ENCODE results near the gene HPCA. TPM values are rescaled to one million over a fixed set of nuclear protein-coding genes. Genes with fewer than 3 reads are reported as not detected.

Gene HPCA
- total and polyA plus RNA-seq, 2 of the 13 experiments (the other 11 are each of a cell fraction or from before 2014, with no cell fraction given) = not detected

GRCh38 chr1:32895325-32896215 is 9.3 kb downstream of the HPCA start:
- in situ Hi-C loops (cut with HindIII; ENCODE audit: extremely low pct_ligation_motif_present, low pct_unique_long_range_greater_than_20kb) (no loop called here), intact Hi-C loops (cut with micrococcal nuclease; ENCODE audit: unreplicated experiment) (no loop called here)
- POLR2A ChIA-PET = interaction anchor here (0.9 kb wide), 1 partner anchor 68 kb away, joined by 3 read pairs; no protein-coding TSS in a partner anchor
- 0 out of 2 replicates have a peak, but pooled peaks cover 2% of the 10 kb centered on the region for H4K20me1 ChIP-seq (ENCODE audit: insufficient read depth, low read length)
- H3K9me3 ChIP-seq (ENCODE audit: low read length) = no peaks in the 10 kb centered on the region
- no peaks in the 10 kb centered on the region for H3K36me3 ChIP-seq (replicated peaks in 1 of 2; ENCODE audit: control insufficient read depth in 1 of 2, insufficient read depth in 2 of 2, low read length in 2 of 2)
- no peak overlapping the region for H2AFZ ChIP-seq (ENCODE audit: low read length)
- no peak overlapping the region for H3K27ac ChIP-seq (ENCODE audit: extremely low read length, insufficient read depth, low read length)
- peaks cover 13 to 67% of the 10 kb centered on the region in 2 experiments; a peak in 4 of 5 replicates for H3K27me3 ChIP-seq (ENCODE audit: control insufficient read depth in 1 of 2, insufficient read depth in 2 of 2, low read length in 2 of 2)
- H3K4me2 ChIP-seq (ENCODE audit: low read depth, low read length) = no peak overlapping the region
- ATAC-seq (no peak), DNase-seq (ENCODE audit: low spot score) (no peak), FAIRE-seq (no peak)
- no peak overlapping the region for H3K4me3 ChIP-seq (replicated peaks in 1 of 3; ENCODE audit: insufficient read depth in 1 of 3, low read depth in 2 of 3, low read length in 3 of 3)
- no peaks in the 10 kb centered on the region for H3K79me2 ChIP-seq (ENCODE audit: insufficient read depth, low read length)
- CTCF ChIA-PET (ENCODE audit: low intra/inter-chr PET ratio, low total read pairs) = no interaction called here
- no TSS peak for BruUV-seq (replicated peaks)
- no peaks in the 10 kb centered on the region for H3K4me1 ChIP-seq (ENCODE audit: insufficient read depth, low read length)
- H3K9ac ChIP-seq (ENCODE audit: insufficient read depth, low read depth, low read length) = no peak overlapping the region
- WGBS (ENCODE audit: low lambda C conversion rate) = 54% methylated on average over 16 of the region's 26 CpGs
- no peak for TF ChIP-seq XRCC5 (optimal IDR thresholded peaks at IDR 0.05; ENCODE audit: low read length)
- no peak for TF ChIP-seq ZNF468 (CRISPR knock-in tag; IDR thresholded peaks at IDR 0.05)
- no peak for TF ChIP-seq REST (IDR thresholded peaks at IDR 0.05; ENCODE audit: borderline replicate concordance in 1 of 2, low read depth in 1 of 2, low read length in 2 of 2)
- TF ChIP-seq ZNF260 (CRISPR knock-in tag; IDR thresholded peaks at IDR 0.05; ENCODE audit: borderline replicate concordance, low read depth) = no peak
- TF ChIP-seq ASH2L (IDR thresholded peaks at IDR 0.05; ENCODE audit: insufficient read length, low read depth, low read length) = no peak
- no peak for TF ChIP-seq ZFP82 (CRISPR knock-in tag; IDR thresholded peaks at IDR 0.05; ENCODE audit: borderline replicate concordance)
- no peak for TF ChIP-seq ZBTB46 (CRISPR knock-in tag; IDR thresholded peaks at IDR 0.05; ENCODE audit: borderline replicate concordance)
- TF ChIP-seq ZEB1 (IDR thresholded peaks at IDR 0.05; ENCODE audit: insufficient replicate concordance, low read depth) = no peak
- no peak for TF ChIP-seq NFATC3 (CRISPR knock-in tag; IDR thresholded peaks at IDR 0.05)
- TF ChIP-seq ZNF567 (CRISPR knock-in tag; IDR thresholded peaks at IDR 0.05; ENCODE audit: borderline replicate concordance) = no peak
- no peak for TF ChIP-seq ESRRA (CRISPR knock-in tag; IDR thresholded peaks at IDR 0.05; ENCODE audit: low read depth)
- no peak for TF ChIP-seq MAFK (conservative IDR thresholded peaks at IDR 0.05 in 1 of 2, IDR thresholded peaks at IDR 0.05 in 1 of 2; ENCODE audit: low read length in 2 of 2)
- TF ChIP-seq ZNF281 (CRISPR knock-in tag; IDR thresholded peaks at IDR 0.05; ENCODE audit: borderline replicate concordance) = no peak
